K562 (cell line): ENCODE results near the gene APBA2. TPM values are rescaled to one million over a fixed set of nuclear protein-coding genes. Genes with fewer than 3 reads are reported as not detected.

Experiments used
- DEAF1 ChIP-seq: fragments of 450-650 bp; formaldehyde crosslinking; IDR thresholded peaks from 2 replicates; pipeline ENCODE4 v1.4.0; 2020; ENCODE audit warnings: mild to moderate bottlenecking, moderate library complexity
- FOXJ3 ChIP-seq: sonication (generic); formaldehyde crosslinking; IDR thresholded peaks from 2 replicates; pipeline ENCODE4 v1.4.0; 2020; ENCODE audit warnings: mild to moderate bottlenecking, missing genetic modification reagents
- FOXP4 ChIP-seq: sonication (generic); formaldehyde crosslinking; IDR thresholded peaks from 2 replicates; pipeline ENCODE4 v1.8.0; 2022; ENCODE audit warnings: mild to moderate bottlenecking, missing genetic modification reagents, borderline replicate concordance
- FUS ChIP-seq: fragments of 200-400 bp; formaldehyde crosslinking; optimal IDR thresholded peaks from 2 replicates; pipeline ENCODE3; 2017; ENCODE audit warnings: low read depth, low read length
- HOMEZ ChIP-seq: fragments of 250-450 bp; sonication (Bioruptor Pico); IDR thresholded peaks from 2 replicates; pipeline ENCODE4 v1.4.0; 2020; ENCODE audit warnings: mild to moderate bottlenecking, moderate library complexity
- HOXB6 ChIP-seq: fragments of 250-450 bp; sonication (Bioruptor Pico); IDR thresholded peaks from 2 replicates; pipeline ENCODE4 v1.5.1; 2022; ENCODE audit warnings: mild to moderate bottlenecking, borderline replicate concordance
- JUN ChIP-seq, 2 experiments: sonication (generic) in 1 of 2; formaldehyde crosslinking in 1 of 2; IDR thresholded peaks; 2 replicates each; pipeline versions ENCODE4 v1.6.1 to v1.8.0; 2012 to 2022; ENCODE audit warnings: borderline replicate concordance in 2 of 2, mild to moderate bottlenecking in 2 of 2, improper control_type of control experiment in 1 of 2, low read depth in 1 of 2, low read length in 1 of 2, missing genetic modification reagents in 1 of 2
- KDM2B ChIP-seq: fragments of 250-450 bp; sonication (Bioruptor Pico); IDR thresholded peaks from 2 replicates; pipeline ENCODE4 v1.8.0; 2021; ENCODE audit warnings: mild to moderate bottlenecking, moderate library complexity
- MTA2 ChIP-seq: fragments of 450-650 bp; IDR thresholded peaks from 2 replicates; pipeline ENCODE4 v1.6.1; 2016; ENCODE audit warnings: low read depth
- OTX1 ChIP-seq: fragments of 450-650 bp; formaldehyde crosslinking; IDR thresholded peaks from 2 replicates; pipeline ENCODE4 v1.4.0; 2022; ENCODE audit warnings: mild to moderate bottlenecking
- PHF8 ChIP-seq: fragments of 200-600 bp; sonication (generic); IDR thresholded peaks from 2 replicates; pipeline ENCODE4 v1.6.1; 2012; ENCODE audit warnings: mixed run types, mild to moderate bottlenecking, inconsistent platforms, low read length, moderate library complexity, borderline replicate concordance
- PRDM10 ChIP-seq: fragments of 450-650 bp; IDR thresholded peaks from 2 replicates; pipeline ENCODE4 v1.6.1; 2018; ENCODE audit not compliant: partially characterized antibody
- PRMT5 ChIP-seq: sonication (generic); formaldehyde crosslinking; IDR thresholded peaks from 2 replicates; pipeline ENCODE4 v1.5.0; 2020; ENCODE audit warnings: missing genetic modification reagents
- RCOR1 ChIP-seq, 2 experiments: IDR thresholded peaks; 2 replicates each; pipeline ENCODE4 v1.6.1; 2012; ENCODE audit warnings: low read depth in 2 of 2, low read length in 2 of 2, borderline replicate concordance in 1 of 2, improper control_type of control experiment in 1 of 2
- TAF7 ChIP-seq: fragments of 450-650 bp; IDR thresholded peaks from 2 replicates; pipeline ENCODE4 v1.6.1; 2016; ENCODE audit warnings: missing genetic modification characterization, missing compliant biosample characterization
- ZBTB2 ChIP-seq: fragments of 450-650 bp; IDR thresholded peaks from 2 replicates; pipeline ENCODE4 v1.6.1; 2016; ENCODE audit warnings: antibody characterized with exemption
- ZKSCAN8 ChIP-seq: fragments of 200-800 bp; sonication (Bioruptor generic); IDR thresholded peaks from 2 replicates; pipeline ENCODE4 v1.6.1; 2016; ENCODE audit warnings: missing genetic modification characterization, missing compliant biosample characterization
- ZNF551 ChIP-seq: fragments of 250-450 bp; sonication (Bioruptor Pico); IDR thresholded peaks from 2 replicates; pipeline ENCODE4 v1.5.0; 2021; ENCODE audit warnings: mild to moderate bottlenecking, moderate library complexity
- polyA plus RNA-seq, 8 experiments: library from polyadenylated mRNA; depleted of rRNA in 4 of 8; stranded (reverse) in 5 of 8; unstranded in 3 of 8; fragments of >200 nt; fragmentation: Nextera tagmentation in 2 of 8; fragmentation: Illumina TruSeq in 1 of 8; extraction: Ambion mirVana in 2 of 8; extraction: Trizol in 1 of 8; gene quantifications; 2 replicates each; pipeline versions ENCODE4 v1.2.1 to v1.2.3, GENCODE V29; 2011 to 2014; ENCODE audit warnings: inconsistent platforms in 1 of 8, missing spikeins in 1 of 8
- total RNA-seq, 7 experiments: library from RNA; depleted of rRNA in 6 of 7; stranded (reverse); fragments of >200 nt in 6 of 7; fragmentation: Illumina TruSeq in 2 of 7; extraction: Trizol in 2 of 7; gene quantifications; 2 replicates each; pipeline versions ENCODE4 v1.2.1 to v1.2.3, GENCODE V29; 2011 to 2021; ENCODE audit warnings: low replicate concordance in 1 of 7

Gene APBA2
- total and polyA plus RNA-seq, 9 of the 15 experiments (the other 6 are each of a cell fraction or from before 2014, with no cell fraction given): 0.24 to 40.9 (median 25.2) TPM

GRCh38 chr15:28927043-28927442 is 41.3 kb downstream of the APBA2 start (continued):
- no peak for TF ChIP-seq TAF7
- no peak for TF ChIP-seq PRDM10
- TF ChIP-seq JUN (IDR thresholded peaks at IDR 0.05; ENCODE audit: borderline replicate concordance, low read depth, low read length): no peak
- TF ChIP-seq JUN (CRISPR knock-in tag; IDR thresholded peaks at IDR 0.05; ENCODE audit: borderline replicate concordance): no peak
- no peak for TF ChIP-seq KDM2B (CRISPR knock-in tag)
- no peak for TF ChIP-seq FOXJ3 (CRISPR knock-in tag)
- no peak for TF ChIP-seq ZKSCAN8 (CRISPR knock-in tag)
- no peak for TF ChIP-seq ZBTB2
- TF ChIP-seq HOMEZ (CRISPR knock-in tag): no peak
- TF ChIP-seq PHF8: no peak
- no peak for TF ChIP-seq OTX1 (CRISPR knock-in tag)
- TF ChIP-seq PRMT5: no peak
- no peak for TF ChIP-seq ZNF551 (CRISPR knock-in tag)
- no peak for TF ChIP-seq FUS
- TF ChIP-seq HOXB6 (CRISPR knock-in tag): no peak
- 0 out of 4 replicates have a peak, but pooled peaks of 1 of the 2 experiments have one; percentile 15 for TF ChIP-seq RCOR1 (IDR thresholded peaks at IDR 0.05; ENCODE audit: borderline replicate concordance in 1 of 2, low read depth in 2 of 2, low read length in 2 of 2)
- TF ChIP-seq DEAF1 (CRISPR knock-in tag): no peak
- TF ChIP-seq FOXP4 (CRISPR knock-in tag): no peak
- no peak for TF ChIP-seq MTA2
